GM18499 (cell line): ENCODE results near the gene ATCAY.
"Not testable (repeated sequence)": the region's sequence is repeated elsewhere in the genome, so short reads cannot be mapped to it uniquely, and the experiment has no call there.

Source experiments
- ATAC-seq: cut with Tn5 transposase; IDR thresholded peaks from one replicate; pipeline ENCODE4 v1.9.1; 2021; ENCODE audit warnings: moderate number of reproducible peaks; ENCODE audit not compliant: insufficient read depth, unreplicated experiment

Gene ATCAY

GRCh38 chr19:3944018-3944721 lies 63.7 kb downstream of the ATCAY start:
- ATAC-seq, result no peak

GRCh38 chr19:3945838-3946237 lies 65.4 kb downstream of the ATCAY start:
- ATAC-seq, result no peak

- ATAC-seq, result not testable (repeated sequence)
These were observed 66.9 kb downstream of the ATCAY start for GRCh38 chr19:3947316-3947933.

- no peak for ATAC-seq
These were observed 68.8 kb downstream of the ATCAY start for GRCh38 chr19:3949294-3949693.

- no peak for ATAC-seq
These were observed 69.7 kb downstream of the ATCAY start for GRCh38 chr19:3949997-3950859.

GRCh38 chr19:3950871-3951861 lies 70.7 kb downstream of the ATCAY start:
- ATAC-seq, result no peak

GRCh38 chr19:3952755-3953276 lies 72.3 kb downstream of the ATCAY start:
- not testable (repeated sequence) for ATAC-seq

- no peak for ATAC-seq
These were observed 73.6 kb downstream of the ATCAY start for GRCh38 chr19:3954107-3954506.

- not testable (repeated sequence) for ATAC-seq
These were observed 74.8 kb downstream of the ATCAY start for GRCh38 chr19:3955276-3955675.

GRCh38 chr19:3955688-3956087 lies 75.2 kb downstream of the ATCAY start:
- no peak for ATAC-seq

GRCh38 chr19:3958836-3959765 lies 78.6 kb downstream of the ATCAY start:
- ATAC-seq, result no peak

GRCh38 chr19:3959766-3960131 lies 79.3 kb downstream of the ATCAY start:
- no peak for ATAC-seq

- no peak for ATAC-seq
These were observed 80.5 kb downstream of the ATCAY start for GRCh38 chr19:3961007-3961406.

GRCh38 chr19:3963458-3964255 lies 83.2 kb downstream of the ATCAY start:
- no peak for ATAC-seq

GRCh38 chr19:3964256-3965194 lies 84.0 kb downstream of the ATCAY start:
- no peak for ATAC-seq

GRCh38 chr19:3966051-3967017 lies 85.8 kb downstream of the ATCAY start:
- no peak for ATAC-seq
